CD14-positive monocyte (primary cell): ENCODE data around the gene CAMTA1. TPM values are rescaled to one million over a fixed set of nuclear protein-coding genes. Genes with fewer than 3 reads are reported as not detected.

Source experiments
- DNase-seq, 3 donors: peaks; one replicate each; pipeline ENCODE4 v3.0.0-alpha.2; 2011 to 2022
- H2AFZ ChIP-seq: 2 replicates; pipeline ENCODE4 v1.6.0; 2012; ENCODE audit warnings: mild to moderate bottlenecking, low read depth, low read length, inconsistent platforms; ENCODE audit not compliant: insufficient read depth, poor library complexity, severe bottlenecking
- H3K27ac ChIP-seq, 2 donors: 1 replicate in 1 of 2; 2 replicates in 1 of 2; pipeline ENCODE4 v1.5.1; 2012 to 2013; ENCODE audit warnings: low read length in 2 of 2, control low read depth in 1 of 2, inconsistent platforms in 1 of 2, low read depth in 1 of 2, mild to moderate bottlenecking in 1 of 2
- H3K27me3 ChIP-seq, 2 donors: one replicate each; pipeline versions ENCODE4 v1.6.0 to v1.6.1; 2011 to 2013; ENCODE audit warnings: low read length in 2 of 2; ENCODE audit not compliant: control insufficient read depth in 2 of 2, insufficient read depth in 2 of 2
- H3K36me3 ChIP-seq, 2 donors: replicated peaks in 1 of 2; 1 replicate in 1 of 2; 2 replicates in 1 of 2; pipeline versions ENCODE4 v1.5.1 to v1.6.1; 2012 to 2013; ENCODE audit warnings: low read length in 2 of 2, control low read depth in 1 of 2, inconsistent platforms in 1 of 2, mild to moderate bottlenecking in 1 of 2; ENCODE audit not compliant: insufficient read depth in 2 of 2, control insufficient read depth in 1 of 2
- H3K4me1 ChIP-seq, 2 donors: 1 replicate in 1 of 2; 2 replicates in 1 of 2; pipeline versions ENCODE4 v1.5.1 to v1.6.1; 2012 to 2013; ENCODE audit warnings: low read length in 2 of 2, control low read depth in 1 of 2, inconsistent platforms in 1 of 2, mild to moderate bottlenecking in 1 of 2, moderate library complexity in 1 of 2; ENCODE audit not compliant: insufficient read depth in 2 of 2, control insufficient read depth in 1 of 2
- H3K4me2 ChIP-seq: replicated peaks from 2 replicates; pipeline ENCODE3; 2012; ENCODE audit warnings: low read length, moderate library complexity, mild to moderate bottlenecking; ENCODE audit not compliant: poor library complexity, severe bottlenecking; ENCODE audit errors: extremely low read depth
- H3K4me3 ChIP-seq, 3 experiments: fragments of 200-600 bp in 1 of 3; sonication (generic) in 1 of 3; replicated peaks in 1 of 3; 1 replicate in 2 of 3; 2 replicates in 1 of 3; pipeline ENCODE4 v1.5.1; 2011 to 2013; ENCODE audit warnings: low read length in 3 of 3, mild to moderate bottlenecking in 3 of 3, control low read depth in 2 of 3, low read depth in 2 of 3, inconsistent platforms in 1 of 3, moderate library complexity in 1 of 3
- H3K79me2 ChIP-seq: 2 replicates; pipeline ENCODE4 v1.6.0; 2012; ENCODE audit warnings: mild to moderate bottlenecking, control low read depth, inconsistent platforms, low read length, moderate library complexity; ENCODE audit not compliant: insufficient read depth
- H3K9ac ChIP-seq: 2 replicates; pipeline ENCODE4 v1.6.0; 2017; ENCODE audit warnings: low read length, mild to moderate bottlenecking; ENCODE audit not compliant: insufficient read depth, poor library complexity, severe bottlenecking
- H3K9me3 ChIP-seq, 2 donors: replicated peaks in 1 of 2; 1 replicate in 1 of 2; 2 replicates in 1 of 2; pipeline versions ENCODE4 v1.5.1 to v1.6.1; 2012 to 2013; ENCODE audit warnings: low read length in 2 of 2, control low read depth in 1 of 2; ENCODE audit not compliant: control insufficient read depth in 1 of 2, insufficient read depth in 1 of 2
- H4K20me1 ChIP-seq: 2 replicates; pipeline ENCODE4 v1.6.0; 2012; ENCODE audit warnings: mild to moderate bottlenecking, low read length, control low read depth, moderate library complexity; ENCODE audit not compliant: insufficient read depth
- H3K27ac Mint-ChIP-seq, 7 donors: one replicate each; pipeline ENCODE4 v1.8.0; 2020; ENCODE audit warnings: mild to moderate bottlenecking in 7 of 7, mixed read lengths in 7 of 7, moderate library complexity in 6 of 7, inconsistent platforms in 2 of 7
- H3K27me3 Mint-ChIP-seq, 3 donors: one replicate each; pipeline ENCODE4 v1.8.0; 2021 to 2022; ENCODE audit warnings: low read depth in 3 of 3, mild to moderate bottlenecking in 3 of 3, mixed read lengths in 3 of 3, moderate library complexity in 3 of 3, inconsistent platforms in 1 of 3
- H3K36me3 Mint-ChIP-seq, 2 donors: one replicate each; pipeline ENCODE4 v1.8.0; 2020; ENCODE audit warnings: mixed read lengths in 2 of 2, inconsistent platforms in 1 of 2, mild to moderate bottlenecking in 1 of 2
- H3K4me1 Mint-ChIP-seq: one replicate; pipeline ENCODE4 v1.8.0; 2020; ENCODE audit warnings: mild to moderate bottlenecking, mixed read lengths
- H3K4me3 Mint-ChIP-seq, 2 donors: one replicate each; pipeline ENCODE4 v1.8.0; 2020; ENCODE audit warnings: mild to moderate bottlenecking in 2 of 2, mixed read lengths in 2 of 2, moderate library complexity in 1 of 2
- H3K9me3 Mint-ChIP-seq, 7 donors: one replicate each; pipeline ENCODE4 v1.8.0; 2020 to 2022; ENCODE audit warnings: mixed read lengths in 7 of 7, mild to moderate bottlenecking in 6 of 7, moderate library complexity in 6 of 7, inconsistent platforms in 2 of 7
- CTCF ChIP-seq: fragments of 200-600 bp; IDR thresholded peaks from one replicate; pipeline ENCODE4 v1.8.0; 2022; ENCODE audit warnings: antibody characterized with exemption, mild to moderate bottlenecking
- WGBS: methylation state at CpG from one replicate; pipeline ENCODE4 v1.1.5; 2013; ENCODE audit warnings: missing lambda C conversion rate; ENCODE audit not compliant: insufficient coverage; 5-methylcytosine and 5-hydroxymethylcytosine counted together
- intact Hi-C, 2 donors: fragments of 100-400 bp; cut with micrococcal nuclease; formaldehyde crosslinking; loops; one replicate each; pipeline versions ENCODE4 v1.15.0 to v1.15.1; 2023
- polyA plus RNA-seq, 3 donors: library from polyadenylated mRNA; depleted of rRNA in 1 of 3; unstranded in 2 of 3; stranded (reverse) in 1 of 3; fragments of 300-500 nt in 2 of 3; fragments of >200 nt in 1 of 3; fragmentation: Illumina TruSeq in 2 of 3; gene quantifications; 1 replicate in 2 of 3; 2 replicates in 1 of 3; pipeline ENCODE4 v1.2.3, GENCODE V29; 2012 to 2021

The CAMTA1 gene
- polyA plus RNA-seq, 3 donors = 52.0 to 89.6 (median 78.3) TPM

- H3K27ac ChIP-seq = no peak overlapping the region
- no peaks in the 10 kb centered on the region for H3K4me1 ChIP-seq
- H3K36me3 ChIP-seq = no peaks in the 10 kb centered on the region
- no peak overlapping the region for H3K4me3 Mint-ChIP-seq
- no peak overlapping the region for H2AFZ ChIP-seq
- no peak overlapping the region for H3K9ac ChIP-seq
- H3K79me2 ChIP-seq = no peaks in the 10 kb centered on the region
- no peaks in the 10 kb centered on the region for H3K27me3 ChIP-seq
- intact Hi-C loops = no loop called here
- no peaks in the 10 kb centered on the region for H3K36me3 Mint-ChIP-seq
- no peak for DNase-seq
- no peaks in the 10 kb centered on the region for H3K4me1 Mint-ChIP-seq
- no peak for TF ChIP-seq CTCF
- no peaks in the 10 kb centered on the region for H3K9me3 Mint-ChIP-seq
- H3K9me3 ChIP-seq = no peaks in the 10 kb centered on the region
- no peaks in the 10 kb centered on the region for H4K20me1 ChIP-seq
- H3K27ac Mint-ChIP-seq = no peak overlapping the region
- 85% methylated on average over 11 of the region's 12 CpGs for WGBS
- H3K27me3 Mint-ChIP-seq = no peaks in the 10 kb centered on the region
- no peak overlapping the region for H3K4me2 ChIP-seq
- H3K4me3 ChIP-seq = no peak overlapping the region
Measured at GRCh38 chr1:7477593-7477992, 692.3 kb downstream of the CAMTA1 start.

GRCh38 chr1:7478142-7478790, 693.0 kb downstream of the CAMTA1 start:
- 100% methylated on average over 1 of the region's 13 CpGs for WGBS
- TF ChIP-seq CTCF = no peak
- intact Hi-C loops = no loop called here

More at GRCh38 chr1:7478142-7478790, 693.0 kb downstream of the CAMTA1 start:
- Mint-ChIP-seq H3K27me3 (no peaks in the 10 kb centered on the region), H3K36me3 (no peaks in the 10 kb centered on the region), H3K27ac (no peak overlapping the region), H3K9me3 (no peaks in the 10 kb centered on the region), H3K4me3 (no peak overlapping the region), H3K4me1 (no peaks in the 10 kb centered on the region)
- H3K4me2 ChIP-seq = no peak overlapping the region
- no peaks in the 10 kb centered on the region for H3K79me2 ChIP-seq
- no peaks in the 10 kb centered on the region for H3K4me1 ChIP-seq
- H3K36me3 ChIP-seq = no peaks in the 10 kb centered on the region
- no peak overlapping the region for H3K9ac ChIP-seq
- no peak overlapping the region for H3K4me3 ChIP-seq
- DNase-seq = no peak
- no peak overlapping the region for H3K27ac ChIP-seq
- H2AFZ ChIP-seq = no peak overlapping the region
- no peaks in the 10 kb centered on the region for H4K20me1 ChIP-seq
- no peaks in the 10 kb centered on the region for H3K27me3 ChIP-seq
- H3K9me3 ChIP-seq = no peaks in the 10 kb centered on the region
